Measurements from ENCODE around the gene RAE1.

The RAE1 gene

GRCh38 chr20:57396984-57397692 is 46.1 kb downstream of the RAE1 start:
- in situ Hi-C loops (cut with HindIII; ENCODE audit: low sequenced_read_pairs) = no loop called here

- in situ Hi-C loops (cut with HindIII; ENCODE audit: low sequenced_read_pairs) = no loop called here
These were observed 46.6 kb downstream of the RAE1 start for GRCh38 chr20:57397693-57398108.

DNA sequence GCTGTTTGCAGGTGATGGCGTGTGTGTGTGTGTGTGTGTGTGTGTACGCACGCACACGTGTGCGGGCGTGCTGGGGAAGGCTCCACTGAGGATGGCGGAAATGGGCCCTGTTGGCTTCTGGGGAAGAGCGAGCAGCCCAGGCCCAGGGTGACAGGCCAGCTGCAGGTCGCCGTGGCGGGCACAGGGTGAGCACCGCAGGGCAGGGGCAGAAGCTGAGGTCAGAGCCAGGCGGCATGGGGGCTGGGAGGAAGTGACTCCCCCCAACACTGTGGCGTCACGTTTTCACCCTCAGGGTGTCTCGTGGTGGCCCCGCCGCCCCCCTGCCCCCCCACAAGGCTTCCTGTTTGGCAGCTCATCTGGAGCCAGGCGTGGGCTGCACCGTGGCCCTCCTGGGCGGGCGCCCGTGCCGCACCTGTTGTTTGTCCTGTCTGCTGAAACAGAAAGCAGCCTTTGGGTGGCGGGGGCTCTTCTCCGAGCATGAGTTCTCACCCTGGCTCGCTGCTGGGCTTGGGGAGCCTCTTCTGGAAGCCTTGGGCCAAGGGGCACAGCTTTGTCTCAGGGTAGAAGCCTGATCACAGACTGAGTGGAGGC is 47.3 kb downstream of the RAE1 start:
- in situ Hi-C loops (cut with HindIII; ENCODE audit: low sequenced_read_pairs) = no loop called here

- in situ Hi-C loops (cut with HindIII; ENCODE audit: low sequenced_read_pairs) = no loop called here
These were observed 48.0 kb downstream of the RAE1 start for GRCh38 chr20:57398901-57399535.

DNA sequence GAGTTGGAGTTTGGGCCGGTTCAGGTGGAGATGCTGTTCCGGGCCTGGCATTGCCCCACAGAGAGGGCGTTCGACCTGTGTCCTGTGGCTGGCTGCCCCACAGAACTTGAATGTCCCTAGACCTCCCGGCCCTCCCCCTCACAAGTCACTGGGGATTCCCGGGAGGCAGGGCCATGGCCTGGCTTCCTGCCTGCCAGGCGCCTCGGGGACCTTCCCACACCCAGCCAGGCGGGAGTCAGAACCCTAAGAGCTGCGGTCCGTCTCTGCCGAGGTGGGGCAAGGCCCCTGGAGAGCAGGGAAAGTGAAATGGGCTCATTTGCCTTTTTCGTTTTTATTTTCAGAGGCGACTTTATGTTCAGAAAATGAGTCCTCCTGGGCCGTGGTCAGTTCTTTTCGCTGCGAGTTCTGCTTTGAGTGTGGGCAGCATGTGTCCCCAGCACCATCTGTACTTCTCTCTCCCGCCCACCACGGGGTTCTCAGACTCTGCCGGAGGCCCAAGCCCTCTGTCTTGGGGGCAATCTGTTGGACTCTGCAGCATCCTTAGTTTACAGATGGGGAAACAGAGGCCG is 48.6 kb downstream of the RAE1 start:
- in situ Hi-C loops (cut with HindIII; ENCODE audit: low sequenced_read_pairs) = no loop called here

DNA sequence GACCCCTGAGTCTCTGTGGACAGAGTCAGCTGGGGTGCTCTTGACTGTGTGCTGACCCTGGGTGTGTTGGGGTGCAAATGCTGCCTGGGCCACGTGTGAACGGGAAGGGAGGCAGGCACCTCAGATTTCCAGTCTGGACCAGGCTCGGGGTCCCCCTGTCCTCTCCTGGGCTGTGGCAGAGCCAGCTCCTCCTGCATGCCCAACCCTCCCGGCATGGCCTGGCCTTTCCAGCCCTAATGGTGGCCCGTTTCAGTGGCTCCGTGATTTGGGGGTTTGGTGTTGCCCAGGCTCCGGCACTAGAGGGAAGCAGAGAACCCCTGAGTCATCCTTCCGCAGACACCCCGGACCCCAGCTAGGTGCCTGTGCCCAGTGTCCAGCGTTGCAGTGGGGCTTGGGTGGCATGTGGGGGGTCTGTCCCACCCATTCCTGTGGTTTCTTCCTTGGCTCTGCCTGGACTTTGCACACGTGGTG is 49.2 kb downstream of the RAE1 start:
- in situ Hi-C loops (cut with HindIII; ENCODE audit: low sequenced_read_pairs) = no loop called here

DNA sequence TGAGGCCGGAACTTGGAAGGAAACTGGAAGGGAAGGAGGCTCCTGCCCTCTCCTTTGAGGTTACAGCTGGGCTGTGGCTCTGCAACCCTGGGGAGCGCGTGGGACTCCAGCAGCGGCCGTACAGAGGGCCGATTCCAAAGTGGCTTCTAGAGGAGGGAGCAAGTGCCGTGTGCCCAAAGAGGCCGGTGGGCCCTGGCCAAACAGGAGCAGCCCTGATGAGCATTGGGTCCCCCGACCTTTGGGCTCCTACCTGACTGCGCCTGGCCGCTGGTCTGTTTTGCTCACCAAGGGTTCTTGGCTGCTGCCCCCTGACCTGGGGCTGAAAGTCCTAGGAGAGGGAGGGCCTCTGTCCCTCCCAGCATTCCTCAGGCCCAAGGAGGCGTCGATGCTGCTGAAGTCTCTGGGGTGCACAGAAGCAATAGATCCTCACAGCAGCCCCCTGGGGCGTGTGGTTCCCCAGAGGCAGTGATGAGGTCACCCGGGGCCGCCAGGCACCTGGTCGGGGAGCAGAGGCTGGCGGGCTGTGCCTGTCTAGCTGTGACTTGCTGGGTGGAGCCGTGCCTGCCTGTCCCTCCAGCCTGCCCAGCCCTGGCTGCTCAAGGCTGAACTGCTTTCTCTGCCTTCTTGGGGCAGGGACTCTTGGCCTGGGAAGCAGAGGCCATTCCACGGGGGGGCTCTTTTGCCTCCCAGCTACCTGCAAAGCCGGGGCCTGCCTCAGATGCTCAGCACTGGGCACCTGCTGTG is 49.9 kb downstream of the RAE1 start:
- in situ Hi-C loops (cut with HindIII; ENCODE audit: low sequenced_read_pairs) = no loop called here

DNA sequence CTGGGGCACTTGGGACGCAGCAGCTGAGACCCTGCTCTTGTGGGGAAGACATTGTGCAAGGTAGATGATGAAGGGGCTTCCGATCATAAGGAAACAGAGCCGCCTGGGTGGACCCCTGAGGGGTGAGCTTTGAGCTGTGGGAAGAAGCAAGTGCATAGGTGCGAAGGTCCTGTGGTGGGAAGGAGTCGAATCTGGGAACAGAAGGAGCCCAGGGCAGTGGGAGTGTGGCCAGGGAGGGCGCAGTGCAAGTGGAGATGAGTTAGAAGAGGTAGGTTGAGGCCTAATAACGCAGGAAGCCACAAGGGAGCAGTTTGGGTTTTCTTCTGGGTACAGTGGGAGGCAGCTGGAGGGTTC is 50.5 kb downstream of the RAE1 start:
- in situ Hi-C loops (cut with HindIII; ENCODE audit: low sequenced_read_pairs) = no loop called here

DNA sequence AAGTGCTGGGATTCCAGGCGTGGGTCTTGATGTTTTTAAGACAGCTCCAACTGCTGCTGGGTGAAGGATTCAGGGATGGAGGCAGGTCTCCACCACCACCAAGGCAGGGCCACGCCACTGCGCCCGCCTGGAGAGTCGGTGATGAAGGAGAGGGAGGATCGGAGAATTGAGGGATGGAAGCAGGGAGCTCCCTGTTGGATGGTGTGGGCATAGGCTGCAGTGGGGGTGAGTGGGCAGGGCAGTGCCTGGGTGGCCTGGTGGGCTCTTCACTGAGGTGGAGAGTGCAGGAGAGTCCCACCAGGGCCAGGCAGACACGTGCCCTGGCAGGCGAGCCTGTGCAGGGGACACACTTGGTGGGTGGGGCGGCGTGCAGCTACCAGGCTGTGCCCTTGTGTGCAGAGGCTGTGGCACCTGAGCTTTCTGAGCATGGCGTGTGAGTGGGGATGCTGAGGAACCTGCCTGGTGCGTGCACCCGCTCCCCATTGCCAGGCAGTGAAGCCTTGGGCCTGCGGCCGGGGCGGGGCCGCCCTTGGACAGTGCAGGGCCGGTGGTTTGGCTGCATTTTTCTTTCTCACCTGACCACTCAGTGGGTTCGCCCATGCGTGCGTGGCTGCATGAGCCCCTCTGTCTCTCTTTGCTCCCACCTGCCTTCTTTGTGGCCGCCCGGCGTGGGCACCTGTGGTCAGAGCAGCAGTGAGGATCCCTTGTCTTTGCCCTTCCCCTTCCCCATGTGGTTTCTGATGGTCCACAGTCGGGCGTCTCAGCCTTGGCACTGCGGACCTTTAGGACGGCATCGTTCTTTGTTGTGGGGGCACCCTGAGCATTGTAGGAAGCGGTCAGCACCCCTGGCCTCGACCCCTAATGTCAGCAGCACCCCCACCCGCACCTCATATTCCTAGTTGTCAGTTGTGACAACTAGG is 51.4 kb downstream of the RAE1 start:
- in situ Hi-C loops (cut with HindIII; ENCODE audit: low sequenced_read_pairs) = no loop called here

DNA sequence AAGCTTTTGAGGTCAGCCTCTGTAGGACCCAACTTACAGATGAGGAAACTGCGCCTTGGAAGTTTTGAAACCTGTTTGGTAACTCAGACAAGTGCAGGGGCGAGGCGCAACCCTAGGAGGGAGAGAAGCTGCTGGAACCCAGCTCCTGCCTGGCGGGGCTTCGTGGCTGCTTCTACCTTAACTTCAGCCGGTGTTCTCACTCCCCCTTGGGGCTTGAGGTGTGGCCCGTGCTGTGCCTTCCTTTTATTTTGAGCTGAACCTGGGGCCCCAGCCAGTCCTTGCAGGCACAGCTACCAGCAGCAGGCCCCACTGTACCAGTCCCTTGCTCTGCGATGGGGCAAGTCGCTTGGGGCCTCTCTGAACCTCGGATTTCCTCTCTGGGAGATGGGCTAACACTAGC is 52.2 kb downstream of the RAE1 start:
- in situ Hi-C loops (cut with HindIII; ENCODE audit: low sequenced_read_pairs) = no loop called here

DNA sequence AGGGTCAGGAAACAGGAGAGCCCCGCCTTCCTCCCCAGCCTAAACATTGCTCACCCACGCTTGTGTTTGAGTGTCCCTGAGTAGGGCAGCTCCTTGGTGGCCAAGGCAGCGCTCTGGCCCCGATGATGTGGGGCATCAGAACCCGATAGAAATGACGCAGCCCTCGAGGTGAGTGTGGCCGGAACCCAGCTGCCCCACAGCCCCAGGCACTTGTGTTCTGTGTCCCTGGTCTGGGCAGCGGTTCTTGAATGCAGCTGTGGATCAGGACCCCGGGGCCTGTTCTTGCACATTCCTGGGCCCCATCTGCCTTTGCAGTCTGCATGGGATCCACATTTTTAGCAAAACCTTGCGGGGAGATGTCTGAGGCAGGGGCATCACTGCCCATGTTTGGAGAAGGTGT is 53.0 kb downstream of the RAE1 start:
- in situ Hi-C loops (cut with HindIII; ENCODE audit: low sequenced_read_pairs) = no loop called here

GRCh38 chr20:57404419-57405072 is 53.5 kb downstream of the RAE1 start:
- in situ Hi-C loops (cut with HindIII; ENCODE audit: low sequenced_read_pairs) = no loop called here

GRCh38 chr20:57405236-57406016 is 54.4 kb downstream of the RAE1 start:
- in situ Hi-C loops (cut with HindIII; ENCODE audit: low sequenced_read_pairs) = no loop called here

- in situ Hi-C loops (cut with HindIII; ENCODE audit: low sequenced_read_pairs) = no loop called here
These were observed 56.5 kb downstream of the RAE1 start for GRCh38 chr20:57407541-57407956.

DNA sequence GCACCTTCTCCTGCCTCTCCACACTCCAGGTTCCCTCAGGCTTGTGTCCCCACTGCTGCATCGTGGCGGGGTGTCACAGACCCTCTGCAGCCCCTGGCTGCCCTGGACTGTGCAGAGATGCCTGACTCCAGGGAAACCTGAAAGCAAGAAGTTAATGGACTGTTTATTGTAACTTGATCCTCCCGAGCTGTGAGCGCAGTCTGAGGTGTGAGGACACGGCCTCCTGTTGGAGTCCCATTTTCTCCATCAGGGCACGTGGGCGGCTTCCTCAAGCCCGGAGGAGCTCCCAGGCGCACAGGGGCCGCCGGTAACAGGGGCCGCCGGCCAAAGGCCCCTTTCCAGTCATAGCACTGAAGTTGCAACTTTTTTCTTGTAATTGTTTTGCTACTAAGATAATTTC is 57.1 kb downstream of the RAE1 start:
- in situ Hi-C loops (cut with HindIII; ENCODE audit: low sequenced_read_pairs) = no loop called here

DNA sequence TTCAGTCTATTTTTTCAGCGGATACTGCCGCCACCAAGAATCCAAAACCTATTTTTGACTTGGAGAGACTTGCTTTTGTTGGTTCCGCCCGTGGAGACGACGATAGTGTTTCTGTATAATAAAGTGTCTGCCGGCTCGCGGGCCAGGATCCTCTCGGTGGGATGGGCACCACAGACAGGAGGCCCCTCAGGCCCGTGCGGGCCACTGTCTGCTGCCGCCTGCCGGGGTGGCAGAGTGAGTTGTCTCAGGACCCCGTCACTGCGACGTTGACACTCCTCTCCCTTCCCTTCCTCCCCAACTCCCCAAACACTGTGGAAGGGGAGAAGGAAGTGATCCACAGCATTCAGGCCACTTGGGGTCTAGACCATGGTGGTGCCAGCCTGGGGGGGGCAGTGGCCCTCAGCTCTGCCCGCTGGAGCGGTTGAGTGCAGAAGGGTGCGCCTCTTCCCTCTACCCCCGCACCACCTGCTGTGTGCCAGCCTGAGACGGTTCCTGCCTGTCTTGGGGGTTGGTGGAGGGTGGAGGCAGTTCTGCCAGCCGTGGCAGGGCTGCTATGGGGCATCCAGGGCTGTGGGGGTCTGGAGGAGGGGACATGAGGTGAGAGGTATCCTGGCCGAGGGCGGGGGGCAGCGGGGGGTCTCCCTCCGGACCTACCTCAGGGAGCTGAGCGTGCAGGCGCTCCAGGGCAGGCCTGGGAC is 57.6 kb downstream of the RAE1 start:
- in situ Hi-C loops (cut with HindIII; ENCODE audit: low sequenced_read_pairs) = no loop called here

- in situ Hi-C loops (cut with HindIII; ENCODE audit: low sequenced_read_pairs) = no loop called here
These were observed 58.2 kb downstream of the RAE1 start for GRCh38 chr20:57409316-57409671.

- in situ Hi-C loops (cut with HindIII; ENCODE audit: low sequenced_read_pairs) = no loop called here
These were observed 58.8 kb downstream of the RAE1 start for GRCh38 chr20:57409672-57410397.

Data from endothelial cell of hepatic sinusoid (primary cell).